Fibroblast of mammary gland (primary cell): Measurements from ENCODE around the gene DOLPP1.
"Not testable (repeated sequence)": the region's sequence is repeated elsewhere in the genome, so short reads cannot be mapped to it uniquely, and the experiment has no call there.

Experiments used
- DNase-seq: peaks from one replicate; pipeline ENCODE4 v3.0.0-alpha.2; 2010; ENCODE audit warnings: low read depth
- H3K4me3 ChIP-seq: 2 replicates; pipeline ENCODE4 v1.5.1; 2011; ENCODE audit warnings: low read depth, mild to moderate bottlenecking, low read length, moderate library complexity; ENCODE audit not compliant: control insufficient read depth
- CTCF ChIP-seq: conservative IDR thresholded peaks from 2 replicates; pipeline ENCODE4 v1.5.1; 2011; ENCODE audit warnings: low read depth, low read length, inconsistent platforms; ENCODE audit not compliant: control insufficient read depth, insufficient read depth

The DOLPP1 gene

GRCh38 chr9:129125478-129125877 is 44.6 kb downstream of the DOLPP1 start:
- no peak overlapping the region for H3K4me3 ChIP-seq
- TF ChIP-seq CTCF = no peak
- DNase-seq = peak; percentile 99

- DNase-seq = no peak
- no peak for TF ChIP-seq CTCF
- H3K4me3 ChIP-seq = no peak overlapping the region
These were observed 46.1 kb downstream of the DOLPP1 start for GRCh38 chr9:129126749-129127618.

GRCh38 chr9:129128689-129129088 is 47.8 kb downstream of the DOLPP1 start:
- no peak for TF ChIP-seq CTCF
- no peak overlapping the region for H3K4me3 ChIP-seq
- DNase-seq = no peak

GRCh38 chr9:129130271-129130670 is 49.4 kb downstream of the DOLPP1 start:
- DNase-seq, H3K4me3 ChIP-seq: not testable (repeated sequence)

- DNase-seq = no peak
- H3K4me3 ChIP-seq = no peak overlapping the region
- TF ChIP-seq CTCF = no peak
These were observed 49.9 kb downstream of the DOLPP1 start for GRCh38 chr9:129130791-129131190.

- peak; percentile 62 for DNase-seq
- no peak overlapping the region for H3K4me3 ChIP-seq
- TF ChIP-seq CTCF = peak; percentile 98
These were observed 50.6 kb downstream of the DOLPP1 start for GRCh38 chr9:129131300-129132145.

- TF ChIP-seq CTCF = no peak
- no peak for DNase-seq
- H3K4me3 ChIP-seq = no peak overlapping the region
These were observed 52.2 kb downstream of the DOLPP1 start for GRCh38 chr9:129133082-129133481.
